H9 (cell line): ENCODE results near the gene GCLC. TPM values are rescaled to one million over a fixed set of nuclear protein-coding genes. Genes with fewer than 3 reads are reported as not detected.

Experiments
- DNase-seq: peaks from one replicate; pipeline ENCODE4 v3.0.0-alpha.2; 2017
- H2AFZ ChIP-seq: one replicate; pipeline ENCODE4 v1.6.1; 2013; ENCODE audit warnings: mild to moderate bottlenecking, low read length, control low read depth, moderate library complexity
- H2AK5ac ChIP-seq: 2 replicates; pipeline ENCODE4 v1.6.1; 2013; ENCODE audit warnings: low read length, control low read depth, mixed read lengths; ENCODE audit not compliant: insufficient read length
- H2BK120ac ChIP-seq: one replicate; pipeline ENCODE4 v1.6.1; 2013; ENCODE audit warnings: low read depth, mild to moderate bottlenecking, low read length, control low read depth, inconsistent platforms; ENCODE audit not compliant: poor library complexity, severe bottlenecking
- H2BK12ac ChIP-seq: 2 replicates; pipeline ENCODE4 v1.6.1; 2013; ENCODE audit warnings: low read length, control low read depth, mixed read lengths, low read depth; ENCODE audit not compliant: insufficient read length
- H2BK15ac ChIP-seq: 2 replicates; pipeline ENCODE4 v1.6.1; 2013; ENCODE audit warnings: low read depth, low read length, control low read depth
- H2BK20ac ChIP-seq: one replicate; pipeline ENCODE4 v1.6.1; 2013; ENCODE audit warnings: low read depth, mild to moderate bottlenecking, low read length, control low read depth, inconsistent platforms; ENCODE audit not compliant: poor library complexity, severe bottlenecking
- H2BK5ac ChIP-seq: 2 replicates; pipeline ENCODE4 v1.6.1; 2013; ENCODE audit warnings: low read length, control low read depth, mixed read lengths; ENCODE audit not compliant: insufficient read length
- H3K14ac ChIP-seq: 2 replicates; pipeline ENCODE4 v1.6.1; 2013; ENCODE audit warnings: low read length, control low read depth; ENCODE audit not compliant: insufficient read depth
- H3K18ac ChIP-seq: 2 replicates; pipeline ENCODE4 v1.6.1; 2013; ENCODE audit warnings: low read depth, mild to moderate bottlenecking, mixed read lengths, low read length, control low read depth; ENCODE audit not compliant: insufficient read length
- H3K23ac ChIP-seq: 2 replicates; pipeline ENCODE4 v1.6.1; 2013; ENCODE audit warnings: low read length, control low read depth, mixed read lengths, low read depth; ENCODE audit not compliant: insufficient read length
- H3K23me2 ChIP-seq: 2 replicates; pipeline ENCODE4 v1.6.1; 2013; ENCODE audit warnings: low read depth, mild to moderate bottlenecking, mixed read lengths, low read length, control low read depth; ENCODE audit not compliant: insufficient read length, poor library complexity, severe bottlenecking
- H3K27ac ChIP-seq: 2 replicates; pipeline ENCODE4 v1.5.1; 2013; ENCODE audit warnings: low read length, control low read depth, mixed read lengths, low read depth; ENCODE audit not compliant: insufficient read length
- H3K27me3 ChIP-seq: 2 replicates; pipeline ENCODE4 v1.6.1; 2013; ENCODE audit warnings: low read length, control low read depth, inconsistent platforms; ENCODE audit not compliant: insufficient read depth
- H3K4ac ChIP-seq: 2 replicates; pipeline ENCODE4 v1.6.1; 2013; ENCODE audit warnings: low read depth, mild to moderate bottlenecking, control low read depth, inconsistent platforms, low read length, moderate library complexity
- H3K4me1 ChIP-seq: 2 replicates; pipeline ENCODE4 v1.6.1; 2013; ENCODE audit warnings: low read length, control low read depth, inconsistent platforms; ENCODE audit not compliant: insufficient read depth
- H3K4me2 ChIP-seq: 2 replicates; pipeline ENCODE4 v1.6.1; 2013; ENCODE audit warnings: low read length, control low read depth, mixed read lengths; ENCODE audit not compliant: insufficient read length, insufficient read depth
- H3K56ac ChIP-seq: 2 replicates; pipeline ENCODE4 v1.6.1; 2013; ENCODE audit warnings: low read depth, mild to moderate bottlenecking, mixed read lengths, low read length, control low read depth; ENCODE audit not compliant: insufficient read length
- H3K79me1 ChIP-seq: 2 replicates; pipeline ENCODE4 v1.6.1; 2013; ENCODE audit warnings: low read depth, mild to moderate bottlenecking, moderate library complexity, low read length, control low read depth, inconsistent platforms; ENCODE audit not compliant: insufficient read depth, poor library complexity, severe bottlenecking
- H3K79me2 ChIP-seq: 2 replicates; pipeline ENCODE4 v1.6.1; 2013; ENCODE audit warnings: low read length, control low read depth, inconsistent platforms; ENCODE audit not compliant: insufficient read depth
- H3K9ac ChIP-seq: 2 replicates; pipeline ENCODE4 v1.6.1; 2013; ENCODE audit warnings: low read length, control low read depth, mixed read lengths; ENCODE audit not compliant: insufficient read length; ENCODE audit errors: extremely low read depth
- H3K9me3 ChIP-seq: one replicate; pipeline ENCODE4 v1.6.1; 2013; ENCODE audit warnings: low read depth, low read length, inconsistent platforms; ENCODE audit not compliant: control insufficient read depth
- H3T11ph ChIP-seq: one replicate; pipeline ENCODE4 v1.6.1; 2013; ENCODE audit warnings: mild to moderate bottlenecking, low read length, control low read depth, inconsistent platforms
- H4K20me1 ChIP-seq: one replicate; pipeline ENCODE4 v1.6.1; 2013; ENCODE audit not compliant: control insufficient read depth, insufficient read length, insufficient read depth
- H4K5ac ChIP-seq: 2 replicates; pipeline ENCODE4 v1.6.1; 2013; ENCODE audit warnings: low read depth, mild to moderate bottlenecking, mixed read lengths, low read length, control low read depth; ENCODE audit not compliant: insufficient read length
- H4K8ac ChIP-seq: replicated peaks from 2 replicates; pipeline ENCODE4 v1.6.1; 2013; ENCODE audit warnings: low read length, control low read depth, mixed read lengths, low read depth; ENCODE audit not compliant: insufficient read length
- H4K91ac ChIP-seq: 2 replicates; pipeline ENCODE4 v1.6.1; 2013; ENCODE audit warnings: low read depth, mild to moderate bottlenecking, moderate library complexity, mixed read lengths, low read length, control low read depth; ENCODE audit not compliant: insufficient read length
- H3K27ac Mint-ChIP-seq, 3 experiments: 2 replicates in 2 of 3; 3 replicates in 1 of 3; pipeline ENCODE4 v1.8.0; 2020 to 2021; ENCODE audit warnings: mixed read lengths in 3 of 3, mild to moderate bottlenecking in 1 of 3, moderate library complexity in 1 of 3
- H3K27me3 Mint-ChIP-seq: 2 replicates; pipeline ENCODE4 v1.8.0; 2021; ENCODE audit warnings: low read depth, mild to moderate bottlenecking, moderate library complexity, mixed read lengths
- H3K36me3 Mint-ChIP-seq, 3 experiments: 2 replicates in 2 of 3; 3 replicates in 1 of 3; pipeline ENCODE4 v1.8.0; 2020 to 2021; ENCODE audit warnings: low read depth in 3 of 3, mixed read lengths in 3 of 3; ENCODE audit not compliant: insufficient read depth in 1 of 3
- H3K4me1 Mint-ChIP-seq, 2 experiments: 2 replicates each; pipeline ENCODE4 v1.8.0; 2020; ENCODE audit warnings: mixed read lengths in 2 of 2
- H3K4me3 Mint-ChIP-seq, 2 experiments: 2 replicates in 1 of 2; 3 replicates in 1 of 2; pipeline ENCODE4 v1.8.0; 2020 to 2021; ENCODE audit warnings: mild to moderate bottlenecking in 2 of 2, mixed read lengths in 2 of 2, moderate library complexity in 1 of 2
- H3K9me3 Mint-ChIP-seq, 2 experiments: 2 replicates in 1 of 2; 3 replicates in 1 of 2; pipeline ENCODE4 v1.8.0; 2020; ENCODE audit warnings: mild to moderate bottlenecking in 2 of 2, mixed read lengths in 2 of 2, moderate library complexity in 1 of 2
- CTCF ChIP-seq: fragments of 200-600 bp; sonication (generic); conservative IDR thresholded peaks from 3 replicates; pipeline ENCODE4 v1.8.0; 2021; ENCODE audit warnings: antibody characterized with exemption, mild to moderate bottlenecking
- WGBS: extraction: QIAGEN DNeasy Blood & Tissue Kit; methylation state at CpG from one replicate; pipeline ENCODE4 v1.1.7; 2013; ENCODE audit warnings: missing lambda C conversion rate, low lambda C conversion rate, mixed read lengths; ENCODE audit not compliant: insufficient read length; ENCODE audit errors: extremely low coverage; 5-methylcytosine and 5-hydroxymethylcytosine counted together
- total RNA-seq: library from RNA; stranded (reverse); gene quantifications from 2 replicates; pipeline ENCODE4 v1.2.1, GENCODE V29; 2021

The GCLC gene
- total RNA-seq, 1 experiment from 2014 or later: 55.5 TPM

GRCh38 chr6:53464483-53464882, 80.4 kb downstream of the GCLC start:
- no CpG with 5 or more reads among the region's 5 CpGs for WGBS
- no peak overlapping the region for H3K4me3 Mint-ChIP-seq

More at GRCh38 chr6:53464483-53464882, 80.4 kb downstream of the GCLC start:
- H4K8ac ChIP-seq: no peak overlapping the region
- no peak overlapping the region for H3K27ac Mint-ChIP-seq
- H3K4ac ChIP-seq: no peak overlapping the region
- no peak overlapping the region for H4K91ac ChIP-seq
- H2AK5ac ChIP-seq: no peak overlapping the region
- H2BK12ac ChIP-seq: no peak overlapping the region
- no peak overlapping the region for H3K18ac ChIP-seq
- H3K56ac ChIP-seq: no peak overlapping the region
- H3K36me3 Mint-ChIP-seq: no peaks in the 10 kb centered on the region
- H3K9ac ChIP-seq: no peak overlapping the region
- no peaks in the 10 kb centered on the region for H3K9me3 Mint-ChIP-seq
- H2AFZ ChIP-seq: no peak overlapping the region
- H3K27me3 ChIP-seq: no peaks in the 10 kb centered on the region
- no peak overlapping the region for H3K27ac ChIP-seq
- peaks cover 0 to 5% of the 10 kb centered on the region in 2 experiments; a peak in 1 of 4 replicates for H3K4me1 Mint-ChIP-seq
- H4K5ac ChIP-seq: no peak overlapping the region
- H3K23ac ChIP-seq: no peak overlapping the region
- no peak overlapping the region for H3K14ac ChIP-seq
- no peaks in the 10 kb centered on the region for H3K79me1 ChIP-seq
- H2BK5ac ChIP-seq: no peak overlapping the region
- H3K27me3 Mint-ChIP-seq: no peaks in the 10 kb centered on the region; the same call in 1 of the 2 replicates
- no peak overlapping the region for H3K4me2 ChIP-seq
- H2BK15ac ChIP-seq: no peak overlapping the region
- no peak for DNase-seq
- no peak for TF ChIP-seq CTCF
- H3T11ph ChIP-seq: no peak overlapping the region
- H3K4me1 ChIP-seq: no peaks in the 10 kb centered on the region
- H3K23me2 ChIP-seq: no peaks in the 10 kb centered on the region
- no peaks in the 10 kb centered on the region for H3K9me3 ChIP-seq
- H3K79me2 ChIP-seq: no peaks in the 10 kb centered on the region
- H2BK20ac ChIP-seq: no peak overlapping the region
- no peak overlapping the region for H2BK120ac ChIP-seq
- no peaks in the 10 kb centered on the region for H4K20me1 ChIP-seq
